ENCODE measurements around the gene SATB1. TPM values are rescaled to one million over a fixed set of nuclear protein-coding genes. Genes with fewer than 3 reads are reported as not detected.

Gene SATB1
- total and polyA plus RNA-seq, 2 experiments from 2014 or later, result 17.4 to 28.9 TPM

DNA sequence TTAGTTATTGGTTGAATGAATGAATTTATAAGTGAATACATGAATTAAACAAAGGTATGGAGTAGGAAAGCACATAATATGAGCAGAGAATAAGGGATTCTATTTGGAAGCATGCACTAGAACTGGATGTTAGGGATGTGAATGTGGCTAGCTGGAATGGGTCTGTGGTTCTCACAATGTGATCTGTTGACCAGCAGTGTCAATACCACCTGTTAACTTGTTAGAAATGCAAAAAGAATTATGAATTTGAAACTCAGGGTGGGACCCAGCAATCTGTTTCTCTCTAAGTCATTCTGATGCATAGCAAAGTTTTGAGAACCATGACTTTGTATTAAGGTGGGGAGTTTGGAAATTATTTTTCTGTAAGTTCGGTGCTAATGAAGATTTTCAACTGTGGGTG lies 41.0 kb upstream of the SATB1 start:
- H3K79me2 ChIP-seq (replicated peaks; ENCODE audit: insufficient read depth), result no peaks in the 10 kb centered on the region
- H3K4me2 ChIP-seq, result no peak overlapping the region
- H3K9me3 Mint-ChIP-seq, result 0 out of 3 replicates have a peak, but pooled peaks cover 5% of the 10 kb centered on the region
- H3K27ac Mint-ChIP-seq, result no peak overlapping the region
- peaks cover 5% of the 10 kb centered on the region for H3K27me3 Mint-ChIP-seq (ENCODE audit: insufficient read depth, low read depth, poor library complexity)
- peaks cover 16% of the 10 kb centered on the region for H3K4me1 Mint-ChIP-seq
- TF ChIP-seq EZH2phosphoT487 (IDR thresholded peaks at IDR 0.05; ENCODE audit: unreplicated experiment), result no peak
- TF ChIP-seq, protein P1, sequence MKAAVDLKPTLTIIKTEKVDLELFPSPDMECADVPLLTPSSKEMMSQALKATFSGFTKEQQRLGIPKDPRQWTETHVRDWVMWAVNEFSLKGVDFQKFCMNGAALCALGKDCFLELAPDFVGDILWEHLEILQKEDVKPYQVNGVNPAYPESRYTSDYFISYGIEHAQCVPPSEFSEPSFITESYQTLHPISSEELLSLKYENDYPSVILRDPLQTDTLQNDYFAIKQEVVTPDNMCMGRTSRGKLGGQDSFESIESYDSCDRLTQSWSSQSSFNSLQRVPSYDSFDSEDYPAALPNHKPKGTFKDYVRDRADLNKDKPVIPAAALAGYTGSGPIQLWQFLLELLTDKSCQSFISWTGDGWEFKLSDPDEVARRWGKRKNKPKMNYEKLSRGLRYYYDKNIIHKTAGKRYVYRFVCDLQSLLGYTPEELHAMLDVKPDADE (IDR thresholded peaks at IDR 0.05), result no peak
- TF ChIP-seq NANOG (IDR thresholded peaks at IDR 0.05; ENCODE audit: borderline replicate concordance), result no peak
- TF ChIP-seq ZNF331 (CRISPR knock-in tag; IDR thresholded peaks at IDR 0.05; ENCODE audit: low read depth), result no peak
- no peak for TF ChIP-seq CREB1 (CRISPR knock-in tag; IDR thresholded peaks at IDR 0.05; ENCODE audit: low read depth)
- TF ChIP-seq, protein P2, sequence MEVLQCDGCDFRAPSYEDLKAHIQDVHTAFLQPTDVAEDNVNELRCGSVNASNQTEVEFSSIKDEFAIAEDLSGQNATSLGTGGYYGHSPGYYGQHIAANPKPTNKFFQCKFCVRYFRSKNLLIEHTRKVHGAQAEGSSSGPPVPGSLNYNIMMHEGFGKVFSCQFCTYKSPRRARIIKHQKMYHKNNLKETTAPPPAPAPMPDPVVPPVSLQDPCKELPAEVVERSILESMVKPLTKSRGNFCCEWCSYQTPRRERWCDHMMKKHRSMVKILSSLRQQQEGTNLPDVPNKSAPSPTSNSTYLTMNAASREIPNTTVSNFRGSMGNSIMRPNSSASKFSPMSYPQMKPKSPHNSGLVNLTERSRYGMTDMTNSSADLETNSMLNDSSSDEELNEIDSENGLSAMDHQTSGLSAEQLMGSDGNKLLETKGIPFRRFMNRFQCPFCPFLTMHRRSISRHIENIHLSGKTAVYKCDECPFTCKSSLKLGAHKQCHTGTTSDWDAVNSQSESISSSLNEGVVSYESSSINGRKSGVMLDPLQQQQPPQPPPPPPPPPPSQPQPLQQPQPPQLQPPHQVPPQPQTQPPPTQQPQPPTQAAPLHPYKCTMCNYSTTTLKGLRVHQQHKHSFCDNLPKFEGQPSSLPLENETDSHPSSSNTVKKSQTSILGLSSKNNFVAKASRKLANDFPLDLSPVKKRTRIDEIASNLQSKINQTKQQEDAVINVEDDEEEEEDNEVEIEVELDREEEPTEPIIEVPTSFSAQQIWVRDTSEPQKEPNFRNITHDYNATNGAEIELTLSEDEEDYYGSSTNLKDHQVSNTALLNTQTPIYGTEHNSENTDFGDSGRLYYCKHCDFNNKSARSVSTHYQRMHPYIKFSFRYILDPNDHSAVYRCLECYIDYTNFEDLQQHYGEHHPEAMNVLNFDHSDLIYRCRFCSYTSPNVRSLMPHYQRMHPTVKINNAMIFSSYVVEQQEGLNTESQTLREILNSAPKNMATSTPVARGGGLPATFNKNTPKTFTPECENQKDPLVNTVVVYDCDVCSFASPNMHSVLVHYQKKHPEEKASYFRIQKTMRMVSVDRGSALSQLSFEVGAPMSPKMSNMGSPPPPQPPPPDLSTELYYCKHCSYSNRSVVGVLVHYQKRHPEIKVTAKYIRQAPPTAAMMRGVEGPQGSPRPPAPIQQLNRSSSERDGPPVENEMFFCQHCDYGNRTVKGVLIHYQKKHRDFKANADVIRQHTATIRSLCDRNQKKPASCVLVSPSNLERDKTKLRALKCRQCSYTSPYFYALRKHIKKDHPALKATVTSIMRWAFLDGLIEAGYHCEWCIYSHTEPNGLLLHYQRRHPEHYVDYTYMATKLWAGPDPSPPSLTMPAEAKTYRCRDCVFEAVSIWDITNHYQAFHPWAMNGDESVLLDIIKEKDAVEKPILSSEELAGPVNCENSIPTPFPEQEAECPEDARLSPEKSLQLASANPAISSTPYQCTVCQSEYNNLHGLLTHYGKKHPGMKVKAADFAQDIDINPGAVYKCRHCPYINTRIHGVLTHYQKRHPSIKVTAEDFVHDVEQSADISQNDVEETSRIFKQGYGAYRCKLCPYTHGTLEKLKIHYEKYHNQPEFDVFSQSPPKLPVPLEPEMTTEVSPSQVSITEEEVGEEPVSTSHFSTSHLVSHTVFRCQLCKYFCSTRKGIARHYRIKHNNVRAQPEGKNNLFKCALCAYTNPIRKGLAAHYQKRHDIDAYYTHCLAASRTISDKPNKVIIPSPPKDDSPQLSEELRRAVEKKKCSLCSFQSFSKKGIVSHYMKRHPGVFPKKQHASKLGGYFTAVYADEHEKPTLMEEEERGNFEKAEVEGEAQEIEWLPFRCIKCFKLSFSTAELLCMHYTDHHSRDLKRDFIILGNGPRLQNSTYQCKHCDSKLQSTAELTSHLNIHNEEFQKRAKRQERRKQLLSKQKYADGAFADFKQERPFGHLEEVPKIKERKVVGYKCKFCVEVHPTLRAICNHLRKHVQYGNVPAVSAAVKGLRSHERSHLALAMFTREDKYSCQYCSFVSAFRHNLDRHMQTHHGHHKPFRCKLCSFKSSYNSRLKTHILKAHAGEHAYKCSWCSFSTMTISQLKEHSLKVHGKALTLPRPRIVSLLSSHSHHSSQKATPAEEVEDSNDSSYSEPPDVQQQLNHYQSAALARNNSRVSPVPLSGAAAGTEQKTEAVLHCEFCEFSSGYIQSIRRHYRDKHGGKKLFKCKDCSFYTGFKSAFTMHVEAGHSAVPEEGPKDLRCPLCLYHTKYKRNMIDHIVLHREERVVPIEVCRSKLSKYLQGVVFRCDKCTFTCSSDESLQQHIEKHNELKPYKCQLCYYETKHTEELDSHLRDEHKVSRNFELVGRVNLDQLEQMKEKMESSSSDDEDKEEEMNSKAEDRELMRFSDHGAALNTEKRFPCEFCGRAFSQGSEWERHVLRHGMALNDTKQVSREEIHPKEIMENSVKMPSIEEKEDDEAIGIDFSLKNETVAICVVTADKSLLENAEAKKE (CRISPR knock-in tag; IDR thresholded peaks at IDR 0.05), result no peak
- no peak for TF ChIP-seq STAT1 (IDR thresholded peaks at IDR 0.05; ENCODE audit: unreplicated experiment)
- TF ChIP-seq ZNF114 (CRISPR knock-in tag; IDR thresholded peaks at IDR 0.05), result no peak
- peaks cover 17% of the 10 kb centered on the region for H3K36me3 Mint-ChIP-seq (ENCODE audit: low read depth)
- no peaks in the 10 kb centered on the region for H4K20me1 ChIP-seq (replicated peaks; ENCODE audit: insufficient read depth)
- H3K4me3 ChIP-seq, result no peak overlapping the region
- H3K36me3 ChIP-seq (ENCODE audit: insufficient read depth), result no peaks in the 10 kb centered on the region
- H3K4me1 ChIP-seq (ENCODE audit: insufficient read depth), result peaks cover 11% of the 10 kb centered on the region; the same call in 1 of the 2 replicates
- no peak overlapping the region for H2AFZ ChIP-seq
- H3K4me3 Mint-ChIP-seq, result no peak overlapping the region
- H3K9me2 ChIP-seq (ENCODE audit: insufficient read depth), result no peaks in the 10 kb centered on the region
- no peak overlapping the region for H3K27ac ChIP-seq (ENCODE audit: low read depth)
- no peaks in the 10 kb centered on the region for H3F3A ChIP-seq (replicated peaks; ENCODE audit: low read depth)
- ATAC-seq, result no peak
- DNase-seq (ENCODE audit: low spot score), result no peak
- no peaks in the 10 kb centered on the region for H3K27me3 ChIP-seq (ENCODE audit: insufficient read depth)
